ENCODE data around the gene DDX24. TPM values are rescaled to one million over a fixed set of nuclear protein-coding genes. Genes with fewer than 3 reads are reported as not detected.

Gene DDX24
- polyA plus RNA-seq, 1 donor (not counting 4 experiments of a cell fraction or from before 2014, with no cell fraction given), result 171 TPM

GRCh38 chr14:94051779-94052178, 29.2 kb downstream of the DDX24 start:
- no peaks in the 10 kb centered on the region for H3K9me1 ChIP-seq (ENCODE audit: control insufficient read depth, extremely low read depth, insufficient read depth, low read length)
- no peak overlapping the region for H2AFZ ChIP-seq (ENCODE audit: control insufficient read depth, low read length)
- no peak for TF ChIP-seq EZH2 (IDR thresholded peaks at IDR 0.05; ENCODE audit: low read length)
- TF ChIP-seq CTCF (optimal IDR thresholded peaks at IDR 0.05 in 1 of 3, IDR thresholded peaks at IDR 0.05 in 1 of 3, conservative IDR thresholded peaks at IDR 0.05 in 1 of 3; ENCODE audit: extremely low read depth in 1 of 3, insufficient read depth in 2 of 3, low read length in 3 of 3), result no peak
- no peaks in the 10 kb centered on the region for H3K27me3 ChIP-seq (ENCODE audit: control insufficient read depth, extremely low read depth, insufficient read depth, low read length)
- H3K4me1 ChIP-seq (ENCODE audit: control insufficient read depth, extremely low read depth, insufficient read depth, low read length), result no peaks in the 10 kb centered on the region
- no peak overlapping the region for H3K4me3 ChIP-seq (ENCODE audit: control insufficient read depth in 2 of 3, extremely low read depth in 1 of 3, insufficient read depth in 2 of 3, low read depth in 1 of 3, low read length in 3 of 3)
- H3K27ac ChIP-seq (ENCODE audit: control insufficient read depth, insufficient read depth, low read length), result no peak overlapping the region
- no peak for FAIRE-seq
- no peaks in the 10 kb centered on the region for H4K20me1 ChIP-seq (ENCODE audit: control insufficient read depth, extremely low read depth, insufficient read depth, low read length)
- no peak overlapping the region for H3K4me2 ChIP-seq (ENCODE audit: control insufficient read depth, extremely low read depth, insufficient read depth, low read depth, low read length)
- dilution Hi-C loops (cut with MboI; ENCODE audit: extremely low pct_ligation_motif_present, low sequenced_read_pairs), result no loop called here
- no peaks in the 10 kb centered on the region for H3K9me3 ChIP-seq (ENCODE audit: control insufficient read depth, low read depth, low read length)
- H3K79me2 ChIP-seq (ENCODE audit: control insufficient read depth, insufficient read depth, low read length), result no peaks in the 10 kb centered on the region
- no peak for DNase-seq (ENCODE audit: low read depth, low spot score)
- peaks cover 40 to 67% of the 10 kb centered on the region in 2 experiments for H3K36me3 ChIP-seq (ENCODE audit: control insufficient read depth in 2 of 2, extremely low read depth in 1 of 2, insufficient read depth in 2 of 2, low read length in 2 of 2)
- no peak overlapping the region for H3K9ac ChIP-seq (ENCODE audit: control insufficient read depth, extremely low read depth, insufficient read depth, low read length)

GRCh38 chr14:94051115-94051514, 29.9 kb downstream of the DDX24 start:
- Histone ChIP-seq H3K4me2 (ENCODE audit: control insufficient read depth, extremely low read depth, insufficient read depth, low read depth, low read length) (no peak overlapping the region), H4K20me1 (ENCODE audit: control insufficient read depth, extremely low read depth, insufficient read depth, low read length) (no peaks in the 10 kb centered on the region), H3K4me1 (ENCODE audit: control insufficient read depth, extremely low read depth, insufficient read depth, low read length) (no peaks in the 10 kb centered on the region), H3K36me3 (ENCODE audit: control insufficient read depth in 2 of 2, extremely low read depth in 1 of 2, insufficient read depth in 2 of 2, low read length in 2 of 2) (peaks cover 38 to 62% of the 10 kb centered on the region in 2 experiments), H3K79me2 (ENCODE audit: control insufficient read depth, insufficient read depth, low read length) (no peaks in the 10 kb centered on the region), H3K4me3 (ENCODE audit: control insufficient read depth in 2 of 3, extremely low read depth in 1 of 3, insufficient read depth in 2 of 3, low read depth in 1 of 3, low read length in 3 of 3) (no peak overlapping the region), H3K9me3 (ENCODE audit: control insufficient read depth, low read depth, low read length) (no peaks in the 10 kb centered on the region), H3K27ac (ENCODE audit: control insufficient read depth, insufficient read depth, low read length) (no peak overlapping the region), H2AFZ (ENCODE audit: control insufficient read depth, low read length) (no peak overlapping the region), H3K9me1 (ENCODE audit: control insufficient read depth, extremely low read depth, insufficient read depth, low read length) (no peaks in the 10 kb centered on the region), H3K9ac (ENCODE audit: control insufficient read depth, extremely low read depth, insufficient read depth, low read length) (no peak overlapping the region), H3K27me3 (ENCODE audit: control insufficient read depth, extremely low read depth, insufficient read depth, low read length) (no peaks in the 10 kb centered on the region)
- TF ChIP-seq CTCF (optimal IDR thresholded peaks at IDR 0.05 in 1 of 3, IDR thresholded peaks at IDR 0.05 in 1 of 3, conservative IDR thresholded peaks at IDR 0.05 in 1 of 3; ENCODE audit: extremely low read depth in 1 of 3, insufficient read depth in 2 of 3, low read length in 3 of 3) (peak; percentile 9 to 62 (median 31)), EZH2 (IDR thresholded peaks at IDR 0.05; ENCODE audit: low read length) (no peak)
- DNase-seq (ENCODE audit: low read depth, low spot score), result no peak
- dilution Hi-C loops (cut with MboI; ENCODE audit: extremely low pct_ligation_motif_present, low sequenced_read_pairs), result no loop called here
- no peak for FAIRE-seq

Data from keratinocyte (primary cell).